ENCODE results near the gene MS4A10.

The MS4A10 gene

DNA sequence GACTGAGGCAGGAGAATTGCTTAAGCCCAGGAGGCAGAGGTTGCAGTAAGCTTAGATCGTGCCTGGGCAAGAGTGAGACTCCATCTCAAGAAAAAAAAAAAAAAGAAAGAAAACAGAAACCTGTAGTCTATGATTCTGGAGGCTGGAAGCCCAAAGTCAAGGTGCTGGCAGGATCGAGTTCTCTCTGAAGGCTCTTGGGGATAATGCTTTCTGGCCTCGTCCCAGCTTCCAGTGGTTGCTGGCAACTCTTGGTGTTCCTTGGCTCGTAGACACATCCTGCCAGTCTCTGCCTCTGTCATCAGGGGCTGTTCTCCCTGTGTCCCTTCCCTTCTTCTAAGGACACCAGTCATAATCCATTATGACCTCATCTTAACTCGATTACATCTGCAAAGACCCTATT lies 40.0 kb downstream of the MS4A10 start:
- no peak for DNase-seq (ENCODE audit: low read depth)
- TF ChIP-seq MYC (IDR thresholded peaks at IDR 0.05; ENCODE audit: low read depth, low read length): no peak

DNA sequence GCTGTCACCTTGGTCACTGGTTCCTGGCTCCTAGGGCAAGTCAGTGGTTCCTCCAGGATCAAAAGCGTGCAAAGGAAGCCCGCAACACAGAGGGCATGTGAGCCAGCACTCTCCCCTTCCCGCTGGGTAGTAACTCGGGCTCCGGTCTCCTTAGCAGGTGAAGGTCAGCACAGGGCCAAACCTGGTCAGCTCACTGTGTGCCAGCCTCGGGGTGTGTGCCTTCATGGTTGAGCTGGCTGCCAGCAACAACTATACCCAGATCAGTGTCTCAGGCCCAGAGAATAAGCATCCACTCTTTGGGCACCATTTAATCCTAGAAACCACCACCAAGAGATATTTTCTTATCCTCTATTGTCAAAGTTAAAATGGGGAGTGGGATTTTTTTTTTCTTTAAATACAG lies 40.7 kb downstream of the MS4A10 start:
- DNase-seq (ENCODE audit: low read depth): no peak
- TF ChIP-seq, protein P1, sequence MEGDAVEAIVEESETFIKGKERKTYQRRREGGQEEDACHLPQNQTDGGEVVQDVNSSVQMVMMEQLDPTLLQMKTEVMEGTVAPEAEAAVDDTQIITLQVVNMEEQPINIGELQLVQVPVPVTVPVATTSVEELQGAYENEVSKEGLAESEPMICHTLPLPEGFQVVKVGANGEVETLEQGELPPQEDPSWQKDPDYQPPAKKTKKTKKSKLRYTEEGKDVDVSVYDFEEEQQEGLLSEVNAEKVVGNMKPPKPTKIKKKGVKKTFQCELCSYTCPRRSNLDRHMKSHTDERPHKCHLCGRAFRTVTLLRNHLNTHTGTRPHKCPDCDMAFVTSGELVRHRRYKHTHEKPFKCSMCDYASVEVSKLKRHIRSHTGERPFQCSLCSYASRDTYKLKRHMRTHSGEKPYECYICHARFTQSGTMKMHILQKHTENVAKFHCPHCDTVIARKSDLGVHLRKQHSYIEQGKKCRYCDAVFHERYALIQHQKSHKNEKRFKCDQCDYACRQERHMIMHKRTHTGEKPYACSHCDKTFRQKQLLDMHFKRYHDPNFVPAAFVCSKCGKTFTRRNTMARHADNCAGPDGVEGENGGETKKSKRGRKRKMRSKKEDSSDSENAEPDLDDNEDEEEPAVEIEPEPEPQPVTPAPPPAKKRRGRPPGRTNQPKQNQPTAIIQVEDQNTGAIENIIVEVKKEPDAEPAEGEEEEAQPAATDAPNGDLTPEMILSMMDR (IDR thresholded peaks at IDR 0.05; ENCODE audit: low read depth, low read length): no peak
- no peak for TF ChIP-seq MYC (IDR thresholded peaks at IDR 0.05; ENCODE audit: low read depth, low read length)
- TF ChIP-seq POLR2A (IDR thresholded peaks at IDR 0.05; ENCODE audit: extremely low read depth, insufficient read length): no peak
- TF ChIP-seq, protein P2, sequence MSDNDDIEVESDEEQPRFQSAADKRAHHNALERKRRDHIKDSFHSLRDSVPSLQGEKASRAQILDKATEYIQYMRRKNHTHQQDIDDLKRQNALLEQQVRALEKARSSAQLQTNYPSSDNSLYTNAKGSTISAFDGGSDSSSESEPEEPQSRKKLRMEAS (IDR thresholded peaks at IDR 0.05; ENCODE audit: low read depth, low read length): no peak

More for the DNA sequence above, 40.0 kb downstream of the MS4A10 start:
- no peak overlapping the region for H3K4me3 ChIP-seq (ENCODE audit: low read depth, low read length)

DNA sequence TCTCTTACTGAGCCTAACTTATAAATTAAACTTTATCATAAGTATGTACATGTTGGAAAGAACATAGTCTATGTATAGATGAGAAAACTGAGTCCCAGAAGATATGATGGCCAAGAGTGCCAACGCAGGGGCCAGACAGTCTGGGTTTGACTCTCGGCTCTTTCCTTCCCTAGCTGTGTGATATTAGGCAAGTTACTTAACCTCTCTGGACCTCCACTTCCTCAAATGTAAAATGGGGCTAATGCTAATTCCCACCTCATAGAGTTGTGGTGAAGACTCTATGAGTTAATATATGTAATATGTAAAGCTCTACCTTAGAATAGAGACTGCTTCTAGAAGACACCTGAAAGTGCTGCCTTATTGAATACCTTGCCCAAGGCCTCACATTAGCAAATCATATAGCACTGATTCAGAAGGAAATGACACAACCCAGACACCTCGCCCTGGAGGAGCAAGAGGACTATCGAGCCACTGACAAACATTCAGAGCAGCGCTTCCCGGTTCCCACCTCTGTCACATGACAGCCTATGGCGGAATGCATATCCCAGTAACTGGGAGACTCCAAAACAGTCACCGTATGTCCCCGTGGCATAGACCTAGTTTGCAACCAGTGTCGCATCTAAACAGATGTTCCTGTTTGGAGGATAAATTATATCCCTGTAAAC lies 45.5 kb downstream of the MS4A10 start:
- no peak overlapping the region for H3K4me3 ChIP-seq (ENCODE audit: low read depth, low read length)
- DNase-seq (ENCODE audit: low read depth): no peak
- TF ChIP-seq MYC (IDR thresholded peaks at IDR 0.05; ENCODE audit: low read depth, low read length) (no peak), POLR2A (IDR thresholded peaks at IDR 0.05; ENCODE audit: extremely low read depth, insufficient read length) (no peak)
- TF ChIP-seq, protein P1 (IDR thresholded peaks at IDR 0.05; ENCODE audit: low read depth, low read length): no peak
- TF ChIP-seq, protein P2 (IDR thresholded peaks at IDR 0.05; ENCODE audit: low read depth, low read length): no peak

More for the DNA sequence above, 40.7 kb downstream of the MS4A10 start:
- H3K4me3 ChIP-seq (ENCODE audit: low read depth, low read length): no peak overlapping the region

DNA sequence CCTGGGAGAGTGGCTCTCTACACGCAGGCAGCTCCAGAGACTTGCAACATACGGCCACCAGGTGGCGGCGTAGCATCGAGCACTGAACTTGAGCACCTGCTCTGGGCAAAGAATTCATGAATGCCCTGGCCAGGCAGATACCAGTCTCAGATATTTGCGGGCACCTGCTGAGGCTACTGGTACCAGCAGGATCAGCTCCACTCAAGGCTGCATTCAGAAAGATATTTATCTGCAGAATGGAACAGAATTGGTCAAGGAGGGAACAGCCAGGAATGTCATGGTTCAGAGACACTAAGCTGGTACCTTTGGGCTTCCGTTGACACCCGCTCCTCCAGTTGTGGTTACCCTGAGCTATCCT lies 46.0 kb downstream of the MS4A10 start:
- DNase-seq (ENCODE audit: low read depth): peak; percentile 83
- TF ChIP-seq POLR2A (IDR thresholded peaks at IDR 0.05; ENCODE audit: extremely low read depth, insufficient read length) (no peak), MYC (IDR thresholded peaks at IDR 0.05; ENCODE audit: low read depth, low read length) (peak; percentile 80)
- TF ChIP-seq, protein P1 (IDR thresholded peaks at IDR 0.05; ENCODE audit: low read depth, low read length): peak; percentile 96
- TF ChIP-seq, protein P2 (IDR thresholded peaks at IDR 0.05; ENCODE audit: low read depth, low read length): peak; percentile 88
- H3K4me3 ChIP-seq (ENCODE audit: low read depth, low read length): no peak overlapping the region

DNA sequence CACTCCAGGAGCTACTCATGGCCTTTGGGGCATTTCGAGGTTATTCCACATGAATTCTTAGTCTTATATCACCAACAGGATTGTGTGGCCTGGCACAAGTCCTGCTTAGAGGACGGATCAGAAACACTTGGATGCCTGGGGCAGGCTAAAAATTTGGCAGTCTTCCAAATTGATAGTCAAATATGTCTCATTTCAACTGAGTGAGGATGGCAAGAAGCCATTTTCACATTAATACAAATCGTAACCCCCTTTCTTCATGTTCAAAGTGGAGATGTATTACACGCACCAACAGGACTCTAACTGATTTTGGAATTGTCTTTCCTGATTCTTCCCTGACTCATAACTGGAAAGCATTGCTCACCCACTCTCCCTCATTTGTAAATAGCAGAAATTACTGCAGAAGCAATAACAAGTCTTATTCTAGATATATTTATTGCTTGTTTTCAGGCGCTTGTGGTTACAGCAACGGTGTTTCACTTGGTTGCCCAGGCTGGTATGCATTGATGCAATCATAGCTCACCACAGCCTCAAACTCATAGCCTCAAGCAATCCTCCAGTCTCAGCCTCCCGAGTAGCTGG lies 46.5 kb downstream of the MS4A10 start:
- no peak overlapping the region for H3K4me3 ChIP-seq (ENCODE audit: low read depth, low read length)
- TF ChIP-seq, protein P2 (IDR thresholded peaks at IDR 0.05; ENCODE audit: low read depth, low read length): no peak
- TF ChIP-seq MYC (IDR thresholded peaks at IDR 0.05; ENCODE audit: low read depth, low read length): no peak
- TF ChIP-seq, protein P1 (IDR thresholded peaks at IDR 0.05; ENCODE audit: low read depth, low read length): no peak
- no peak for DNase-seq (ENCODE audit: low read depth)

DNA sequence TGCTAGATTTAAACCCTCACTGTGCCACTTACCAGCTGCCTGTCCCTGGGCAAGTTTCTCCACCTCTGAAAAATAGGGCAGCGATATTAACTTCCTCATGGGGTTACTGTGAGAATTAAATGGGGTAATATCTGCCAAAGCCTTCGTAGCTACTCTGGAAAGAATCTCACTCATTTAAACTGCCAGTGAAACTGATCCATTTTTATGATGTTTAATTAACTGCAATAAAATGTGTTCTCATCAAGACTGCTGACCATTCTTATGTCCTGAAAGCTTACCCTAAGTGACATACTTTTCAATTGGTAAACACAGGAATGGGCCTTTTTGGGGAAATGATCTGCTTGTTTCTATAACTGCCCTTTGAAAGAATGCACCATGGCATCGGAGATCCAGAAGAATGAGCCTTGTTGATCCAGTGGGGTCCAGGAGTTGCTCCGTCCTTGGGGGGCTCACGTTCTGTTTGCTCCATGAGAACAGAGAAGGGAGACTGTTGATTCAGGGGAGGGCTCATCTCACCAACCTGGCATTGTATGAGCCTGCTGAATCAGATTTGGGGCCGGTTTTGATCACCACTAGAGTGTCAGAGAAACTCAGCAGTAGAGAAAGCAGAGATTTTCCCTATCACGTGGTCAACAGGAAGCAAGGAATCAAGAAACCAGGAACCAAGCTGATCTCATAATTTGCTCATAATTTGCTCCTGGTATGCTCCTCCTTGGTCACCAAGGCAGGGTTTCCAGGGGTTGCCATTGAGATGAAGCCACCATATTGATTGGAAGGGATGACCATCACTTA lies 49.8 kb downstream of the MS4A10 start:
- TF ChIP-seq MYC (IDR thresholded peaks at IDR 0.05; ENCODE audit: low read depth, low read length) (no peak), POLR2A (IDR thresholded peaks at IDR 0.05; ENCODE audit: extremely low read depth, insufficient read length) (no peak)
- TF ChIP-seq, protein P1 (IDR thresholded peaks at IDR 0.05; ENCODE audit: low read depth, low read length): no peak
- TF ChIP-seq, protein P2 (IDR thresholded peaks at IDR 0.05; ENCODE audit: low read depth, low read length): no peak
- H3K4me3 ChIP-seq (ENCODE audit: low read depth, low read length): no peak overlapping the region
- DNase-seq (ENCODE audit: low read depth): no peak
